ENCODE results near the gene EFNA1. TPM values are rescaled to one million over a fixed set of nuclear protein-coding genes. Genes with fewer than 3 reads are reported as not detected.
"Not testable (repeated sequence)": the region's sequence is repeated elsewhere in the genome, so short reads cannot be mapped to it uniquely, and the experiment has no call there.

EFNA1 gene
- total RNA-seq, 1 donor from 2014 or later = not detected

GRCh38 chr1:155167166-155168104 lies 39.8 kb downstream of the EFNA1 start:
- CTCF ChIA-PET = interaction anchor here (0.6 to 6.4 kb wide), 28 partner anchors 10 to 603 kb away, joined by 3 to 145 read pairs (median 4); partner anchors contain the start of genes ADAM15, DPM3, EFNA4 and SLC50A1
- H3K27ac Mint-ChIP-seq = peak overlapping the region; percentile 72

GRCh38 chr1:155168105-155168445 lies 40.4 kb downstream of the EFNA1 start:
- H3K27me3 Mint-ChIP-seq; H3K9me3 Mint-ChIP-seq; DNase-seq; ATAC-seq (ENCODE audit: low read depth); H3K27ac Mint-ChIP-seq: not testable (repeated sequence)
- Mint-ChIP-seq H3K4me3 (peak overlapping the region; percentile 80), H3K4me1 (peaks cover 28% of the 10 kb centered on the region), H3K36me3 (ENCODE audit: low read depth) (peaks cover 22% of the 10 kb centered on the region)
- ChIA-PET POLR2A (interaction anchor here (1.1 to 4.5 kb wide), 8 partner anchors 18 to 83 kb away, joined by 3 to 92 read pairs (median 6); partner anchors contain the start of gene SLC50A1), CTCF (interaction anchor here (0.6 to 6.4 kb wide), 21 partner anchors 14 to 604 kb away, joined by 3 to 145 read pairs (median 4); partner anchors contain the start of genes ADAM15, DPM3 and SLC50A1)
- intact Hi-C loops (cut with micrococcal nuclease) = loop anchor here (1.0 kb wide), 1 partner anchor 56 kb away; no protein-coding TSS in a partner anchor

More at GRCh38 chr1:155167166-155168104, 39.8 kb downstream of the EFNA1 start:
- no peak for TF ChIP-seq CTCF (IDR thresholded peaks at IDR 0.05)
- H3K9me3 Mint-ChIP-seq = no peaks in the 10 kb centered on the region
- no peaks in the 10 kb centered on the region for H3K27me3 Mint-ChIP-seq
- H3K4me3 Mint-ChIP-seq = peak overlapping the region; percentile 80
- peak; percentile 80 for DNase-seq
- ATAC-seq (ENCODE audit: low read depth) = peak; percentile 82
- peaks cover 25% of the 10 kb centered on the region for H3K4me1 Mint-ChIP-seq
- POLR2A ChIA-PET = interaction anchor here (0.5 to 4.5 kb wide), 20 partner anchors 13 to 106 kb away, joined by 3 to 92 read pairs (median 6); partner anchors contain the start of genes DPM3, EFNA4 and SLC50A1
- H3K36me3 Mint-ChIP-seq (ENCODE audit: low read depth) = peaks cover 17% of the 10 kb centered on the region
- intact Hi-C loops (cut with micrococcal nuclease) = loop anchor here (1.0 kb wide), 8 partner anchors 17 to 122 kb away; partner anchors contain the start of genes DPM3, EFNA4 and SLC50A1

DNA sequence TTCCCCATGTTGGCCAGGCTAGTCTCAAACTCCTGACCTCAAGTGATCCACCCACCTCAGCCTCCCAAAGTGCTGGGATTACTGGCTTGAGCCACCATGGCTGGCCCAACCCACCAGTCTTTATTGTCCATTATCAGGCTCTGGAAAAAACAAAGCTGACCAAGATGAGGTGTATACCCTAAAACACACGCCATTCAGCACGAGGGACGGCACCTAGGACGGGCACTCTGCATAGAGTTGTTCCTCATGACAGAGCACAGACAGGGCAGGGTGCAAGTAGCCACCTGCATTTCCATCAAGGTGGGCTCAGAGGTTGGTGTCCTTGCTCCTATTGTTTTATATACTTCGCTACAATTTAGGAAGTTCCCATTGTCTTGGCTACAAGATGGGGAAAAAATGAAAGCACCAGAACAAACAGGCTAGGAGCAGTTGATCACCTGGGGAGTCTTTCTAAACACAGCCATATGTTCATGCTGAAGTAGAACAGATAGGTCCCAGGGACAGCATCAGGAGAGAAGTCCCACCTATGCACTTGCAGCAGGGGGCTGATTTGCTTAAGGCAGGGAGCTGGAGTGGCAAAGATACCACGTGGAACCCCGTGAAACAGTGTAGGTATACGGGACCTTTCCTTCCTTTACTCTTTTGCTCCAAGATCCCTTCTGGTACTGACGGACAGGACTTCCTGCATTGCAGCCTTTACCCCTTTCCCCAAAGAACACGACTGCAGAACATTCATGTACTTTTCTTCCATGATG lies 41.0 kb downstream of the EFNA1 start:
- no peak for ATAC-seq (ENCODE audit: low read depth)
- no peak for TF ChIP-seq CTCF (IDR thresholded peaks at IDR 0.05)
- ChIA-PET POLR2A (interaction anchor here (1.1 to 4.5 kb wide), 8 partner anchors 25 to 88 kb away, joined by 3 to 92 read pairs (median 6); partner anchors contain the start of gene SLC50A1), CTCF (interaction anchor here (0.6 to 6.4 kb wide), 19 partner anchors 15 to 122 kb away, joined by 3 to 145 read pairs (median 5); partner anchors contain the start of genes ADAM15, DPM3 and SLC50A1)
- Mint-ChIP-seq H3K4me1 (peaks cover 33% of the 10 kb centered on the region), H3K27ac (no peak overlapping the region), H3K4me3 (no peak overlapping the region), H3K27me3 (no peaks in the 10 kb centered on the region), H3K9me3 (no peaks in the 10 kb centered on the region), H3K36me3 (ENCODE audit: low read depth) (peaks cover 26% of the 10 kb centered on the region)
- intact Hi-C loops (cut with micrococcal nuclease) = loop anchor here (1.0 kb wide), 1 partner anchor 56 kb away; no protein-coding TSS in a partner anchor
- DNase-seq = no peak

- Mint-ChIP-seq H3K27ac (no peak overlapping the region), H3K27me3 (no peaks in the 10 kb centered on the region), H3K4me1 (peaks cover 39% of the 10 kb centered on the region), H3K9me3 (no peaks in the 10 kb centered on the region), H3K36me3 (ENCODE audit: low read depth) (peaks cover 26% of the 10 kb centered on the region), H3K4me3 (no peak overlapping the region)
- no peak for DNase-seq
- no peak for TF ChIP-seq CTCF (IDR thresholded peaks at IDR 0.05)
- POLR2A ChIA-PET = interaction anchor here (1.2 to 4.2 kb wide), 3 partner anchors 78 to 89 kb away, joined by 3 to 38 read pairs (median 4); no protein-coding TSS in a partner anchor
- CTCF ChIA-PET = interaction anchor here (1.9 to 6.4 kb wide), 4 partner anchors 24 to 84 kb away, joined by 7 to 145 read pairs (median 24); partner anchors contain the start of gene SLC50A1
- intact Hi-C loops (cut with micrococcal nuclease) = no loop called here
- no peak for ATAC-seq (ENCODE audit: low read depth)
These were observed 41.9 kb downstream of the EFNA1 start for GRCh38 chr1:155169541-155169940.
